GM10266 (cell line): ENCODE results near the gene PADI1.

Experiments
- DNase-seq: peaks from one replicate; pipeline ENCODE4 v3.0.0; 2012; ENCODE audit errors: extremely low spot score
- CTCF ChIP-seq: IDR thresholded peaks from 2 replicates; pipeline ENCODE4 v1.5.1; 2012; ENCODE audit warnings: mild to moderate bottlenecking, low read depth; ENCODE audit not compliant: control insufficient read depth, insufficient read depth; ENCODE audit errors: missing control alignments

The PADI1 gene

DNA sequence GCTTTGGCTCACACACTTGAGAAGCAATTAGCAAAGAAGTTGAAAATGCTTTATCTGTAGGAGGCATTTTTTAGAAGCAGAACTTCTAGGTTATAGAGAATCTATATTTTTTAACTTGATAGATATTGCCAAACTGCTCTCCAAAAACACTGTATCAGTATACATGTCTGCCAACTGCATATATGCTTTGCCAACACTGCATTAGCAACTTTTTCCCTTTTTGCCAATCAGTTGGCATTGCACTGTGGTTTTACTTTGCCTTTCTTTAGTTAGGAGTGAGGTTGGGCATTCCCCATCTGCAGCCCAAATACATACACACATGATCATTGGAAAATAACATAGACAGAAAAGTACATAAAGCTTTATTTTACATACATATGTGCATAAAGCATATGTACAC, 59.0 kb downstream of the PADI1 start:
- no peak for DNase-seq
- no peak for TF ChIP-seq CTCF

DNA sequence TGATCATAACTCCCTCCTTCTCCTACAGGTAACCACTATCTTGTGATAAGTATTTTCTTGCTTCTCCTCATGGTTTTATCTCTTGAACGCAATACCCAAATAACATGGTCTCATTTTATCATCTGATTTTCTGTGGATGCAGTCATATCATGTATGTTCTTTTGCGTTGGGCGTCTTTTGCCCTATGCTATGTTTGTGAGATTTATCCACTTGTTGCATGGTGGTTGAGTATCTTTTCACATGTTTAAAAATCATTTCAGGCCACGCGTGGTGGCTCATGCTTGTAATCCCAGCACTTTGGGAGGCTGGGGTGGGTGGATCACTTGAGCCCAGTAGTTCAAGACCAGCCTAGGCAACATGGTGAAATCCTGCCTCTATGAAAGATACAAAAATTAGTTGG, 59.5 kb downstream of the PADI1 start:
- no peak for TF ChIP-seq CTCF
- no peak for DNase-seq

DNA sequence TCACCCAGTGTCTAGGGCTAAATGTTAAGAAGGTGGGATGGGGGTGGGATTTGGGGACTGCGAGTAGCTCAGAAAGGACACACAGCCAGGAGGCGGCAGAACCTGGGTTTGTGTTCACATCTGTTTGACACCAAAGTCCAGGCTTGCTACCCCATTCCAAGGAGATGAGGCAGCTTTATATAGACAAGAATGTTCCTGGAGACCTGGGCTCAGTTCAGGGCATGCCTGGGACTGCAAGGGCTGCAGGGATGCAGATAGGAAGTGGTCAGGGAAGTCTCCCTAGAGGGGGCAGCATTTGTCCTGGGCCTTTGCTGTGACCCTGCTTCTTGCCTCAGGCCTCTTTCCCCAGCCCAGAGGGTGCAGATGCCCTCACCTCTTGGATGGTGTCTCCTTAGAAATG, 60.2 kb downstream of the PADI1 start:
- no peak for TF ChIP-seq CTCF
- DNase-seq, result no peak

DNA sequence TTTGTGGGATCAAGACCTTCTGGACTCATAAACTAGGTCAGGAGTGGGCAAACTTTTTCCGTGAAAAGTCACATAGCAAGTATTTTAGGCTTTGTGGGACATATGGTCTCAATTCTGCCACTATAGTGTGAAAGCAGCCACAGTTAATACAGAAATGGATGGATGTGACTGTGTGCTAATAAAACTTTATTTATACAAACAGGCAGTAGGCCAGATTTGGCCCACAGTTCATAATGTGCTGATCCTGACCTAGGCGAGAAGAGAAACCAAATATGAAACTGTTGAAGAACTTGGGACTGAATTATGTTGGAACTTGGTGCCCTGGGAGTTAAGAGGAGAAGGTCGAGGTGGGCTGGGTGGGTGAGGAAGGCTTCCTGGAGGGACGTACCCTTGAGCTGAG, 61.0 kb downstream of the PADI1 start:
- no peak for TF ChIP-seq CTCF

GRCh38 chr1:17270891-17271765, 66.2 kb downstream of the PADI1 start:
- TF ChIP-seq CTCF, result no peak
- no peak for DNase-seq

More for the DNA sequence above, 61.0 kb downstream of the PADI1 start:
- DNase-seq, result no peak

DNA sequence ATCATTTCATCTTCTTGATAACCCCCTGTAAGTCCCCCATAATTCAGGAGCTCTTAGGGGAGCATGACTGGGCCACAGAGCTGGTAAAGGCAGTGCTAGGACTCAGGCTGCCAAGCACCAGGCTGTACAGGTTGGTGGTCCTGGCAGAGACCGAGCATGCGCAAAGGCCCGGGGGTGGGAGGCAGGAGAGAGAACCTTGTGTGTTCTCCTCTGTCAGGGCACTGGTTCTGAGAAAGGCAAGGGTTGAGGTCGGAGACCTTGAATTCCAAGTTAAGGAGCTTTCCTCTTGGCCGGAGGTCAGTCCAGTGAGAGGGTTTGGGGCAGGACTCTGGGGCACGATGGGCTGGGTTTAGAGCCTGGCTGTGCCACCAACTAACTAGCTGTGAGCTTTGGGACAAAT, 67.1 kb downstream of the PADI1 start:
- no peak for TF ChIP-seq CTCF
- no peak for DNase-seq

DNA sequence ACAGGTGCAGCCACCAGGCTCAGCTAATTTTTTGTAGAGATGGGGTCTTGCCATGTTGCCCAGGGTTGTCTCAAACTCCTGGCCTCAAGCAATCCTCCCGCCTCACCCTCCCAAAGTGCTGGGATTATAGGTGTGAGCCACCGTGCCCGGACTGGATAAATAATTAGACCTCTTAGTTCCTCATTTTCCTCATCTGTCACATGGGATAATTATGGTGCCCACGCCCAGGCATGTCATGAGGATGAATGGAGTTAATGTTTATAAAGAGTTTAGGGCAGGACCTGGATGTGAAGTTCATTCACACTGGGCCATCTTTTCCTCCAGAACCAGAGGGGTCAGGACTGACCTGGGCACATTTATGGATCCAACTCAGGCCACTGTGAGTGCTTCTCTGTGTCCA, 67.7 kb downstream of the PADI1 start:
- no peak for TF ChIP-seq CTCF
- no peak for DNase-seq
